Endothelial cell of umbilical vein (primary cell): ENCODE data around the gene COPB1. TPM values are rescaled to one million over a fixed set of nuclear protein-coding genes. Genes with fewer than 3 reads are reported as not detected.

ENCODE experiments used
- BruUV-seq: library from RNA; stranded (reverse); fragments of 400-500 nt; replicated peaks from 2 replicates; lab custom pipeline; 2021; lab: Mats Ljungman, UMichigan
- CTCF ChIA-PET: fragments of 300-600, 350-600 bp; sonication (Branson Sonifier 250); formaldehyde crosslinking; loops from one replicate; lab custom pipeline; 2021; ENCODE audit warnings: antibody characterized with exemption, inconsistent platforms; lab: Charles Lee
- POLR2A ChIA-PET: fragments of 300-600, 350-600 bp; sonication (Branson Sonifier 250); formaldehyde crosslinking; loops from one replicate; lab custom pipeline; 2021; ENCODE audit warnings: antibody characterized with exemption, inconsistent platforms; lab: Charles Lee
- DNase-seq: peaks from one replicate; pipeline ENCODE4 v3.0.0-alpha.2; 2011; ENCODE audit warnings: low read depth, low spot score
- FAIRE-seq: peaks from 2 replicates; lab custom pipeline; 2011; peaks lifted over from hg19 to GRCh38; lab: Jason Lieb, UNC
- H2AFZ ChIP-seq: 2 replicates; pipeline ENCODE4 v1.6.0; 2012; ENCODE audit warnings: low read depth, low read length, control low read depth, inconsistent platforms
- H3K27ac ChIP-seq: 2 replicates; pipeline ENCODE4 v1.5.1; 2011; ENCODE audit warnings: low read depth, mild to moderate bottlenecking, control low read depth, low read length, moderate library complexity; ENCODE audit not compliant: insufficient read depth
- H3K27me3 ChIP-seq, 2 experiments: 2 replicates each; pipeline versions ENCODE4 v1.6.0 to v1.6.1; 2011; ENCODE audit warnings: low read length in 2 of 2, mixed read lengths in 1 of 2; ENCODE audit not compliant: control insufficient read depth in 2 of 2, insufficient read depth in 2 of 2
- H3K36me3 ChIP-seq, 2 experiments: 2 replicates in 1 of 2; 3 replicates in 1 of 2; pipeline ENCODE4 v1.5.1; 2011; ENCODE audit warnings: low read length in 2 of 2, mild to moderate bottlenecking in 1 of 2, moderate library complexity in 1 of 2; ENCODE audit not compliant: control insufficient read depth in 2 of 2, insufficient read depth in 2 of 2; ENCODE audit errors: extremely low read depth in 1 of 2
- H3K4me1 ChIP-seq: 3 replicates; pipeline ENCODE4 v1.5.1; 2011; ENCODE audit warnings: mild to moderate bottlenecking, low read length; ENCODE audit not compliant: control insufficient read depth, insufficient read depth; ENCODE audit errors: extremely low read depth
- H3K4me2 ChIP-seq: 2 replicates; pipeline ENCODE4 v1.6.1; 2011; ENCODE audit warnings: low read length, control low read depth, mixed read lengths; ENCODE audit not compliant: insufficient read depth
- H3K4me3 ChIP-seq, 3 experiments: fragments of 200-600 bp in 1 of 3; sonication (generic), shearing (Covaris generic) in 1 of 3; replicated peaks in 1 of 3; 2 replicates each; pipeline ENCODE4 v1.5.1; 2011 to 2016; ENCODE audit warnings: control low read depth in 3 of 3, low read length in 3 of 3, mild to moderate bottlenecking in 2 of 3, inconsistent platforms in 1 of 3, low read depth in 1 of 3, moderate library complexity in 1 of 3; ENCODE audit not compliant: insufficient read depth in 1 of 3
- H3K79me2 ChIP-seq: 2 replicates; pipeline ENCODE4 v1.6.0; 2012; ENCODE audit warnings: low read length, inconsistent platforms; ENCODE audit not compliant: control insufficient read depth, insufficient read depth
- H3K9ac ChIP-seq: replicated peaks from 2 replicates; pipeline ENCODE3; 2011; ENCODE audit warnings: low read length, control low read depth; ENCODE audit not compliant: insufficient read depth; ENCODE audit errors: extremely low read depth
- H3K9me1 ChIP-seq: replicated peaks from 3 replicates; pipeline ENCODE4 v1.6.0; 2011; ENCODE audit warnings: mild to moderate bottlenecking, low read length; ENCODE audit not compliant: control insufficient read depth, insufficient read depth; ENCODE audit errors: extremely low read depth
- H3K9me3 ChIP-seq: replicated peaks from 2 replicates; pipeline ENCODE4 v1.5.1; 2012; ENCODE audit warnings: low read length, inconsistent platforms; ENCODE audit not compliant: control insufficient read depth, insufficient read depth
- H4K20me1 ChIP-seq: replicated peaks from 2 replicates; pipeline ENCODE3; 2011; ENCODE audit warnings: mild to moderate bottlenecking, low read length; ENCODE audit not compliant: control insufficient read depth, insufficient read depth; ENCODE audit errors: extremely low read depth
- EZH2 ChIP-seq: IDR thresholded peaks from 2 replicates; pipeline ENCODE4 v1.6.1; 2012; ENCODE audit warnings: borderline replicate concordance, low read depth, mild to moderate bottlenecking, moderate library complexity, low read length, inconsistent platforms; ENCODE audit not compliant: severe bottlenecking
- FOS ChIP-seq: IDR thresholded peaks from 2 replicates; pipeline ENCODE4 v1.6.1; 2011; ENCODE audit warnings: mild to moderate bottlenecking, low read length, moderate library complexity, borderline replicate concordance; ENCODE audit not compliant: insufficient read depth
- GATA2 ChIP-seq: IDR thresholded peaks from 2 replicates; pipeline ENCODE4 v1.7.0; 2011; ENCODE audit warnings: low read depth, mild to moderate bottlenecking, moderate library complexity, mixed read lengths, low read length; ENCODE audit not compliant: insufficient read length, insufficient read depth
- JUN ChIP-seq: IDR thresholded peaks from 2 replicates; pipeline ENCODE4 v1.6.1; 2011; ENCODE audit warnings: borderline replicate concordance, low read depth; ENCODE audit not compliant: insufficient read length, insufficient read depth
- MAX ChIP-seq: IDR thresholded peaks from 2 replicates; pipeline ENCODE4 v1.6.1; 2011; ENCODE audit not compliant: insufficient read depth, insufficient read length
- MYC ChIP-seq: IDR thresholded peaks from one replicate; pipeline ENCODE4 v1.6.1; 2011; ENCODE audit warnings: mild to moderate bottlenecking, low read depth, low read length
- POLR2A ChIP-seq: IDR thresholded peaks from 2 replicates; pipeline ENCODE4 v1.6.1; 2012; ENCODE audit warnings: low read depth, mild to moderate bottlenecking, control low read depth, low read length
- POLR2AphosphoS5 ChIP-seq: IDR thresholded peaks from 2 replicates; pipeline ENCODE4 v1.6.1; 2012; ENCODE audit warnings: low read depth, mild to moderate bottlenecking, control low read depth, low read length, moderate library complexity; ENCODE audit not compliant: insufficient read depth
- dilution Hi-C: fragments of 300-500 bp; cut with MboI; formaldehyde crosslinking; loops from one replicate; pipeline ENCODE4 v1.15.0; 2019; ENCODE audit warnings: low sequenced_read_pairs; ENCODE audit not compliant: extremely low pct_ligation_motif_present
- intact Hi-C: fragments of 100-400 bp; cut with micrococcal nuclease; formaldehyde crosslinking; loops from one replicate; pipeline ENCODE4 v1.10.0; 2022
- polyA plus RNA-seq, 4 experiments: library from polyadenylated mRNA; depleted of rRNA in 3 of 4; stranded (reverse) in 3 of 4; unstranded in 1 of 4; fragments of >200 nt; gene quantifications; 2 replicates each; pipeline versions ENCODE4 v1.2.1 to v1.2.3, GENCODE V29; 2011 to 2012; ENCODE audit warnings: missing spikeins in 1 of 4
- total RNA-seq: library from RNA; stranded (reverse); gene quantifications from 2 replicates; pipeline ENCODE4 v1.2.3, GENCODE V29; 2021
- TF ChIP-seq, protein P1 (sequence below), 2 donors: IDR thresholded peaks; 1 replicate in 1 of 2; 2 replicates in 1 of 2; pipeline ENCODE4 v1.5.1; 2011; ENCODE audit warnings: low read length in 2 of 2, mild to moderate bottlenecking in 2 of 2, moderate library complexity in 2 of 2, control low read depth in 1 of 2, inconsistent platforms in 1 of 2, low read depth in 1 of 2; ENCODE audit not compliant: insufficient read depth in 1 of 2; ENCODE audit errors: extremely low read depth in 1 of 2

Gene COPB1
- total and polyA plus RNA-seq, 2 donors (not counting 3 experiments of a cell fraction or from before 2014, with no cell fraction given): 61.1 to 145 TPM

DNA sequence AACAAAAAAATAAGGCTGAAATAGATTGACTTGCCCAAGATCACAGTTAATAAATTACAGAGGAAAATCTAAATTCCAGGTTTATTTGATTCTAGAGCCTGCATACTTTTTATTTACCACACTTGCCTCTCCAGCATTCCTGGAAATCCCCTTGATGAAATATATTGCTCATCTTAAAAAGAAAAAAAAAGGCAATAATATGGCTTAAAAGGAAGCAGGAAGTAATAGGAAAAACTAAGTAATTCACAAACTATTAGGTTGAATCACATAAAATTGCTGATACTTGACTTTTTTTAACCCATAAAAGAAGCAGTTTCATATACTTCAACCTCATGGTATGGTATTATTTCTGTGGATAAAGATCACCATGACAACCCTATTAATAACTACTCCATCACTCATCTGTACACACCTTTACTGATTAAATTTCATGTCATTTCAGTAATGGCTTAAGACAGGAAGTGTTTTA is 52.9 kb downstream of the COPB1 start:
- H3K4me3 ChIP-seq: peak overlapping the region in 2 of 3 experiments; percentile 7 to 54
- H3K27me3 ChIP-seq: no peaks in the 10 kb centered on the region
- CTCF ChIA-PET: interaction anchor here (0.8 to 5.6 kb wide), 6 partner anchors 9 to 146 kb away, joined by 3 to 41 read pairs (median 4); no protein-coding TSS in a partner anchor
- POLR2A ChIA-PET: no interaction called here
- FAIRE-seq (peak; percentile 77), DNase-seq (peak; percentile 61)
- intact Hi-C loops: loop anchor here (1.0 to 2.0 kb wide), 3 partner anchors 24 to 146 kb away; partner anchors contain the start of gene RRAS2
- H3K27ac ChIP-seq: peak overlapping the region; percentile 79
- no peaks in the 10 kb centered on the region for H3K9me1 ChIP-seq
- H3K4me2 ChIP-seq: peak overlapping the region; percentile 94
- TF ChIP-seq POLR2A: no peak
- no peak for TF ChIP-seq MYC
- TF ChIP-seq GATA2: no peak
- no peak for TF ChIP-seq POLR2AphosphoS5
- no peak for TF ChIP-seq JUN
- TF ChIP-seq EZH2: no peak
- TF ChIP-seq, protein P1, sequence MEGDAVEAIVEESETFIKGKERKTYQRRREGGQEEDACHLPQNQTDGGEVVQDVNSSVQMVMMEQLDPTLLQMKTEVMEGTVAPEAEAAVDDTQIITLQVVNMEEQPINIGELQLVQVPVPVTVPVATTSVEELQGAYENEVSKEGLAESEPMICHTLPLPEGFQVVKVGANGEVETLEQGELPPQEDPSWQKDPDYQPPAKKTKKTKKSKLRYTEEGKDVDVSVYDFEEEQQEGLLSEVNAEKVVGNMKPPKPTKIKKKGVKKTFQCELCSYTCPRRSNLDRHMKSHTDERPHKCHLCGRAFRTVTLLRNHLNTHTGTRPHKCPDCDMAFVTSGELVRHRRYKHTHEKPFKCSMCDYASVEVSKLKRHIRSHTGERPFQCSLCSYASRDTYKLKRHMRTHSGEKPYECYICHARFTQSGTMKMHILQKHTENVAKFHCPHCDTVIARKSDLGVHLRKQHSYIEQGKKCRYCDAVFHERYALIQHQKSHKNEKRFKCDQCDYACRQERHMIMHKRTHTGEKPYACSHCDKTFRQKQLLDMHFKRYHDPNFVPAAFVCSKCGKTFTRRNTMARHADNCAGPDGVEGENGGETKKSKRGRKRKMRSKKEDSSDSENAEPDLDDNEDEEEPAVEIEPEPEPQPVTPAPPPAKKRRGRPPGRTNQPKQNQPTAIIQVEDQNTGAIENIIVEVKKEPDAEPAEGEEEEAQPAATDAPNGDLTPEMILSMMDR (IDR thresholded peaks at IDR 0.05; ENCODE audit: extremely low read depth in 1 of 2, insufficient read depth in 1 of 2, low read depth in 1 of 2, low read length in 2 of 2): no peak
- no peak for TF ChIP-seq FOS
- no peak for TF ChIP-seq MAX
- no TSS peak for BruUV-seq
- dilution Hi-C loops: no loop called here
- H3K36me3 ChIP-seq: no peaks in the 10 kb centered on the region
- no peaks in the 10 kb centered on the region for H4K20me1 ChIP-seq
- no peak overlapping the region for H2AFZ ChIP-seq
- H3K9ac ChIP-seq: peak overlapping the region; percentile 90
- H3K4me1 ChIP-seq: peaks cover 29% of the 10 kb centered on the region
- no peaks in the 10 kb centered on the region for H3K9me3 ChIP-seq
- H3K79me2 ChIP-seq: no peaks in the 10 kb centered on the region
